Measurements from ENCODE around the gene DYNC2LI1.

DNA sequence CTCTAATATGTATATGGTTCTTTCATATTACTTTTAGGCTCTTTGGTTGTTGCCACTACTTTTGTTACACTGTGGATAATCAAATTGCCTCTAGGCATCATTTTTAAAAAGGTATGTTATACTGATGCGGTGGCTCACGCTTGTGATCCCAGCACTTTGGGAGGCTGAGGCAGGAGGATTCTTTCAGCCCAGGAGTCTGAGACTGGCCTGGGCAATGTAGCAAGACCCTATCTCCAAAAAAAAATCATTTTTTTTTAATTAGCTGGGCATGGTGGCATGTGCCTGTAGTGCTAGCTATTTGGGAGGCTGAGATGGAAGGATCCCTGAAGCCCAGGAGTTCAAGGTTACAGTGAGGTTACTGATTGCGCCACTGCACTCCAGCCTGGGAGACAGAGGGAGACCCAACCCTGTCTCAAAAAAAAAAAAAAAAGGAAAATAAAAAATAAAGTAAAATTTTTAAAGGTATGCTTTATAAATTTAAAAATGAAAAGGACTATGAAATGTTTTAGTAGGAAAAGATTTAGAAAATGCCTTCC is 48.1 kb upstream of the DYNC2LI1 start:
- no peak for TF ChIP-seq CTCF (IDR thresholded peaks at IDR 0.05)
- TF ChIP-seq POLR2A (IDR thresholded peaks at IDR 0.05) = no peak
